Measurements from ENCODE around the gene DMXL1. TPM values are rescaled to one million over a fixed set of nuclear protein-coding genes. Genes with fewer than 3 reads are reported as not detected.

The DMXL1 gene
- total RNA-seq, 1 experiment from 2014 or later, result 30.0 TPM

GRCh38 chr5:119291056-119291455 lies 220.2 kb downstream of the DMXL1 start:
- Histone ChIP-seq H3K4me1 (peaks cover 49% of the 10 kb centered on the region), H3K9me3 (0 out of 2 replicates have a peak, but pooled peaks cover 5% of the 10 kb centered on the region), H3K4me3 (ENCODE audit: low read depth, low read length) (no peak overlapping the region), H3K27me3 (replicated peaks; ENCODE audit: control insufficient read depth, insufficient read depth, low read length) (no peaks in the 10 kb centered on the region), H3K36me3 (ENCODE audit: control insufficient read depth, insufficient read depth, low read length) (no peaks in the 10 kb centered on the region; the same call in 1 of the 2 replicates)
- H3K36me3 Mint-ChIP-seq (ENCODE audit: insufficient read depth, unreplicated experiment), result no peaks in the 10 kb centered on the region
- intact Hi-C loops (cut with micrococcal nuclease; ENCODE audit: unreplicated experiment), result no loop called here
- H3K27ac Mint-ChIP-seq (ENCODE audit: unreplicated experiment), result no peak overlapping the region
- ChIA-PET POLR2A (interaction anchor here (1.4 kb wide), 1 partner anchor 23 kb away, joined by 6 read pairs; no protein-coding TSS in a partner anchor), CTCF (no interaction called here)
- H3K4me3 Mint-ChIP-seq (ENCODE audit: unreplicated experiment), result no peak overlapping the region
- no peaks in the 10 kb centered on the region for H3K27me3 Mint-ChIP-seq (ENCODE audit: insufficient read depth, unreplicated experiment)
- no peak for TF ChIP-seq CTCF (IDR thresholded peaks at IDR 0.05; ENCODE audit: insufficient read depth in 1 of 2, low read depth in 1 of 2, low read length in 1 of 2, severe bottlenecking in 1 of 2, unreplicated experiment in 1 of 2)
- DNase-seq, result no peak
- peaks cover 39% of the 10 kb centered on the region for H3K4me1 Mint-ChIP-seq (ENCODE audit: low read depth, unreplicated experiment)
- no TSS peak for BruUV-seq (replicated peaks)
- no peaks in the 10 kb centered on the region for H3K9me3 Mint-ChIP-seq (ENCODE audit: unreplicated experiment)

GRCh38 chr5:119291877-119292276 lies 221.0 kb downstream of the DMXL1 start:
- no TSS peak for BruUV-seq (replicated peaks)
- intact Hi-C loops (cut with micrococcal nuclease; ENCODE audit: unreplicated experiment), result no loop called here
- Mint-ChIP-seq H3K4me1 (ENCODE audit: low read depth, unreplicated experiment) (peaks cover 35% of the 10 kb centered on the region), H3K9me3 (ENCODE audit: unreplicated experiment) (no peaks in the 10 kb centered on the region), H3K36me3 (ENCODE audit: insufficient read depth, unreplicated experiment) (no peaks in the 10 kb centered on the region), H3K27ac (ENCODE audit: unreplicated experiment) (no peak overlapping the region), H3K27me3 (ENCODE audit: insufficient read depth, unreplicated experiment) (no peaks in the 10 kb centered on the region), H3K4me3 (ENCODE audit: unreplicated experiment) (no peak overlapping the region)
- no peak for DNase-seq
- Histone ChIP-seq H3K4me3 (ENCODE audit: low read depth, low read length) (no peak overlapping the region), H3K27me3 (replicated peaks; ENCODE audit: control insufficient read depth, insufficient read depth, low read length) (no peaks in the 10 kb centered on the region), H3K4me1 (peaks cover 47% of the 10 kb centered on the region), H3K36me3 (ENCODE audit: control insufficient read depth, insufficient read depth, low read length) (no peaks in the 10 kb centered on the region; the same call in 1 of the 2 replicates), H3K9me3 (0 out of 2 replicates have a peak, but pooled peaks cover 5% of the 10 kb centered on the region)
- ChIA-PET CTCF (no interaction called here), POLR2A (no interaction called here)
- TF ChIP-seq CTCF (IDR thresholded peaks at IDR 0.05; ENCODE audit: insufficient read depth in 1 of 2, low read depth in 1 of 2, low read length in 1 of 2, severe bottlenecking in 1 of 2, unreplicated experiment in 1 of 2), result no peak

- no peaks in the 10 kb centered on the region for H3K36me3 Mint-ChIP-seq (ENCODE audit: insufficient read depth, unreplicated experiment)
- no peak overlapping the region for H3K27ac Mint-ChIP-seq (ENCODE audit: unreplicated experiment)
- H3K9me3 Mint-ChIP-seq (ENCODE audit: unreplicated experiment), result no peaks in the 10 kb centered on the region
- no peak for TF ChIP-seq CTCF (IDR thresholded peaks at IDR 0.05; ENCODE audit: insufficient read depth in 1 of 2, low read depth in 1 of 2, low read length in 1 of 2, severe bottlenecking in 1 of 2, unreplicated experiment in 1 of 2)
- intact Hi-C loops (cut with micrococcal nuclease; ENCODE audit: unreplicated experiment), result no loop called here
- ChIA-PET CTCF (no interaction called here), POLR2A (no interaction called here)
- peaks cover 25% of the 10 kb centered on the region for H3K4me1 Mint-ChIP-seq (ENCODE audit: low read depth, unreplicated experiment)
- DNase-seq, result no peak
- H3K4me3 ChIP-seq (ENCODE audit: low read depth, low read length), result no peak overlapping the region
- H3K9me3 ChIP-seq, result 0 out of 2 replicates have a peak, but pooled peaks cover 5% of the 10 kb centered on the region
- no peaks in the 10 kb centered on the region for H3K27me3 ChIP-seq (replicated peaks; ENCODE audit: control insufficient read depth, insufficient read depth, low read length)
- H3K36me3 ChIP-seq (ENCODE audit: control insufficient read depth, insufficient read depth, low read length), result no peaks in the 10 kb centered on the region; the same call in 1 of the 2 replicates
- H3K27me3 Mint-ChIP-seq (ENCODE audit: insufficient read depth, unreplicated experiment), result no peaks in the 10 kb centered on the region
- BruUV-seq (replicated peaks), result no TSS peak
- no peak overlapping the region for H3K4me3 Mint-ChIP-seq (ENCODE audit: unreplicated experiment)
- peaks cover 37% of the 10 kb centered on the region for H3K4me1 ChIP-seq
These were observed 222.0 kb downstream of the DMXL1 start for GRCh38 chr5:119292701-119293515.
